ENCODE results near the gene WFDC6. TPM values are rescaled to one million over a fixed set of nuclear protein-coding genes. Genes with fewer than 3 reads are reported as not detected.

The WFDC6 gene
- total and polyA plus RNA-seq, 5 donors: not detected

GRCh38 chr20:45555198-45555597 lies 15.9 kb upstream of the WFDC6 start:
- no peaks in the 10 kb centered on the region for H3K9me3 ChIP-seq (ENCODE audit: control insufficient read depth, low read length)
- H3K4me3 ChIP-seq (ENCODE audit: low read length): no peak overlapping the region
- H3K27ac ChIP-seq (ENCODE audit: low read length): no peak overlapping the region
- no peak for ATAC-seq
- H3K4me1 ChIP-seq (ENCODE audit: control insufficient read depth, insufficient read depth, low read length): no peaks in the 10 kb centered on the region
- no peaks in the 10 kb centered on the region for H3K27me3 ChIP-seq (ENCODE audit: control insufficient read depth, insufficient read depth)
- DNase-seq: no peak
- WGBS: 75% methylated on average over 1 of the region's 1 CpG
- intact Hi-C loops (cut with DNase I): no loop called here

- no peak overlapping the region for H3K27ac ChIP-seq (ENCODE audit: low read length)
- no peaks in the 10 kb centered on the region for H3K9me3 ChIP-seq (ENCODE audit: control insufficient read depth, low read length)
- ATAC-seq: no peak
- H3K4me3 ChIP-seq (ENCODE audit: low read length): no peak overlapping the region
- intact Hi-C loops (cut with DNase I): no loop called here
- WGBS: 71% methylated on average over 2 of the region's 2 CpGs
- no peak for DNase-seq
- H3K4me1 ChIP-seq (ENCODE audit: control insufficient read depth, insufficient read depth, low read length): no peaks in the 10 kb centered on the region
- no peaks in the 10 kb centered on the region for H3K27me3 ChIP-seq (ENCODE audit: control insufficient read depth, insufficient read depth)
Measured at GRCh38 chr20:45552456-45552855, 13.2 kb upstream of the WFDC6 start.

GRCh38 chr20:45550765-45551164 lies 11.5 kb upstream of the WFDC6 start:
- H3K4me3 ChIP-seq (ENCODE audit: low read length): no peak overlapping the region
- no peaks in the 10 kb centered on the region for H3K4me1 ChIP-seq (ENCODE audit: control insufficient read depth, insufficient read depth, low read length)
- intact Hi-C loops (cut with DNase I): no loop called here
- no peaks in the 10 kb centered on the region for H3K27me3 ChIP-seq (ENCODE audit: control insufficient read depth, insufficient read depth)
- DNase-seq (no peak), ATAC-seq (no peak)
- no peaks in the 10 kb centered on the region for H3K9me3 ChIP-seq (ENCODE audit: control insufficient read depth, low read length)
- H3K27ac ChIP-seq (ENCODE audit: low read length): no peak overlapping the region

GRCh38 chr20:45548410-45548809 lies 9.1 kb upstream of the WFDC6 start:
- WGBS: 81% methylated on average over 7 of the region's 7 CpGs
- no peak for DNase-seq
- no peak for ATAC-seq
- Histone ChIP-seq H3K27me3 (ENCODE audit: control insufficient read depth, insufficient read depth) (no peaks in the 10 kb centered on the region), H3K27ac (ENCODE audit: low read length) (no peak overlapping the region), H3K4me3 (ENCODE audit: low read length) (no peak overlapping the region), H3K9me3 (ENCODE audit: control insufficient read depth, low read length) (no peaks in the 10 kb centered on the region), H3K4me1 (ENCODE audit: control insufficient read depth, insufficient read depth, low read length) (no peaks in the 10 kb centered on the region)
- intact Hi-C loops (cut with DNase I): loop anchor here in 1 of 4 donors (10.0 kb wide), 1 partner anchor 206 kb away; no protein-coding TSS in a partner anchor

- 79% methylated on average over 6 of the region's 6 CpGs for WGBS
- intact Hi-C loops (cut with DNase I): loop anchor here in 1 of 4 donors (10.0 kb wide), 1 partner anchor 208 kb away; no protein-coding TSS in a partner anchor
- no peaks in the 10 kb centered on the region for H3K27me3 ChIP-seq (ENCODE audit: control insufficient read depth, insufficient read depth)
- H3K4me3 ChIP-seq (ENCODE audit: low read length): no peak within 1 kb of the TSS
- no peaks in the 10 kb centered on the region for H3K4me1 ChIP-seq (ENCODE audit: control insufficient read depth, insufficient read depth, low read length)
- no peak within 1 kb of the TSS for H3K27ac ChIP-seq (ENCODE audit: low read length)
- no peaks in the 10 kb centered on the region for H3K9me3 ChIP-seq (ENCODE audit: control insufficient read depth, low read length)
- DNase-seq (no peak), ATAC-seq (no peak)
Measured at GRCh38 chr20:45547206-45547770, 8.0 kb upstream of the WFDC6 start, which contains the start of gene EPPIN. Gene EPPIN (minus strand): TSS chr20:45547401. CDS start chr20:45547357, 44 bp downstream.

- ATAC-seq: no peak
- Histone ChIP-seq H3K4me3 (ENCODE audit: low read length) (no peak overlapping the region), H3K27ac (ENCODE audit: low read length) (no peak overlapping the region), H3K27me3 (ENCODE audit: control insufficient read depth, insufficient read depth) (no peaks in the 10 kb centered on the region), H3K4me1 (ENCODE audit: control insufficient read depth, insufficient read depth, low read length) (no peaks in the 10 kb centered on the region), H3K9me3 (ENCODE audit: control insufficient read depth, low read length) (no peaks in the 10 kb centered on the region)
- no peak for DNase-seq
- 18% methylated on average over 5 of the region's 5 CpGs for WGBS
- intact Hi-C loops (cut with DNase I): loop anchor here in 1 of 4 donors (10.0 kb wide), 1 partner anchor 209 kb away; no protein-coding TSS in a partner anchor
Measured at GRCh38 chr20:45545754-45546453, 6.6 kb upstream of the WFDC6 start.

GRCh38 chr20:45545351-45545750 lies 6.1 kb upstream of the WFDC6 start:
- ATAC-seq: no peak

GRCh38 chr20:45538209-45538799 lies 978 bp downstream of the WFDC6 start:
- Histone ChIP-seq H3K4me1 (ENCODE audit: control insufficient read depth, insufficient read depth, low read length) (no peaks in the 10 kb centered on the region), H3K9me3 (ENCODE audit: control insufficient read depth, low read length) (no peaks in the 10 kb centered on the region), H3K27ac (ENCODE audit: low read length) (no peak overlapping the region), H3K27me3 (ENCODE audit: control insufficient read depth, insufficient read depth) (peaks cover 2% of the 10 kb centered on the region), H3K4me3 (ENCODE audit: low read length) (no peak overlapping the region)
- no peak for DNase-seq
- no peak for ATAC-seq
- intact Hi-C loops (cut with DNase I): no loop called here
- WGBS: 54% methylated on average over 7 of the region's 7 CpGs

More at GRCh38 chr20:45545351-45545750, 6.1 kb upstream of the WFDC6 start:
- 77% methylated on average over 3 of the region's 3 CpGs for WGBS
- Histone ChIP-seq H3K4me1 (ENCODE audit: control insufficient read depth, insufficient read depth, low read length) (no peaks in the 10 kb centered on the region), H3K27ac (ENCODE audit: low read length) (no peak overlapping the region), H3K4me3 (ENCODE audit: low read length) (no peak overlapping the region), H3K9me3 (ENCODE audit: control insufficient read depth, low read length) (no peaks in the 10 kb centered on the region), H3K27me3 (ENCODE audit: control insufficient read depth, insufficient read depth) (no peaks in the 10 kb centered on the region)
- intact Hi-C loops (cut with DNase I): loop anchor here in 1 of 4 donors (10.0 kb wide), 1 partner anchor 209 kb away; no protein-coding TSS in a partner anchor
- DNase-seq: no peak

GRCh38 chr20:45527294-45527693 lies 12.0 kb downstream of the WFDC6 start:
- ATAC-seq (no peak), DNase-seq (no peak)
- H3K4me3 ChIP-seq (ENCODE audit: low read length): no peak overlapping the region
- H3K27me3 ChIP-seq (ENCODE audit: control insufficient read depth, insufficient read depth): no peaks in the 10 kb centered on the region
- no peak overlapping the region for H3K27ac ChIP-seq (ENCODE audit: low read length)
- no peaks in the 10 kb centered on the region for H3K9me3 ChIP-seq (ENCODE audit: control insufficient read depth, low read length)
- intact Hi-C loops (cut with DNase I): no loop called here
- no peaks in the 10 kb centered on the region for H3K4me1 ChIP-seq (ENCODE audit: control insufficient read depth, insufficient read depth, low read length)
- 74% methylated on average over 4 of the region's 4 CpGs for WGBS

GRCh38 chr20:45523821-45524220 lies 15.5 kb downstream of the WFDC6 start:
- intact Hi-C loops (cut with DNase I): no loop called here
- Histone ChIP-seq H3K27me3 (ENCODE audit: control insufficient read depth, insufficient read depth) (no peaks in the 10 kb centered on the region), H3K27ac (ENCODE audit: low read length) (no peak overlapping the region), H3K4me3 (ENCODE audit: low read length) (no peak overlapping the region), H3K9me3 (ENCODE audit: control insufficient read depth, low read length) (peaks cover 3% of the 10 kb centered on the region), H3K4me1 (ENCODE audit: control insufficient read depth, insufficient read depth, low read length) (no peaks in the 10 kb centered on the region)
- ATAC-seq (no peak), DNase-seq (no peak)
- 68% methylated on average over 1 of the region's 1 CpG for WGBS

GRCh38 chr20:45518282-45518681 lies 21.0 kb downstream of the WFDC6 start:
- Histone ChIP-seq H3K9me3 (ENCODE audit: control insufficient read depth, low read length) (peaks cover 3% of the 10 kb centered on the region), H3K4me1 (ENCODE audit: control insufficient read depth, insufficient read depth, low read length) (no peaks in the 10 kb centered on the region), H3K27me3 (ENCODE audit: control insufficient read depth, insufficient read depth) (no peaks in the 10 kb centered on the region), H3K4me3 (ENCODE audit: low read length) (no peak overlapping the region), H3K27ac (ENCODE audit: low read length) (no peak overlapping the region)
- DNase-seq (no peak), ATAC-seq (no peak)
- intact Hi-C loops (cut with DNase I): no loop called here
- 55% methylated on average over 2 of the region's 2 CpGs for WGBS

All from right cardiac atrium (tissue), 5 donors.